Activated CD4-positive, alpha-beta T cell treated with anti-CD3 and anti-CD28 coated beads for 36 hours (primary cell): ENCODE measurements around the gene NUP160. TPM values are rescaled to one million over a fixed set of nuclear protein-coding genes. Genes with fewer than 3 reads are reported as not detected.
A peak's percentile ranks its signal among the peaks of the same experiment; 100 is the strongest.
"Not testable (repeated sequence)": the region's sequence is repeated elsewhere in the genome, so short reads cannot be mapped to it uniquely, and the experiment has no call there.

ENCODE experiments used
- ATAC-seq: fragments of 200-7000 bp; cut with Tn5 transposase; one replicate; pipeline ENCODE4 v1.10.0; 2021; ENCODE audit warnings: mild to moderate bottlenecking, moderate library complexity
- CTCF ChIA-PET: fragments of 350-600 bp; sonication (Branson Sonifier 250); formaldehyde crosslinking; loops from one replicate; lab custom pipeline; 2021; ENCODE audit warnings: antibody characterized with exemption; lab: Charles Lee
- POLR2A ChIA-PET: fragments of 350-600 bp; sonication (Branson Sonifier 250); formaldehyde crosslinking; loops from one replicate; lab custom pipeline; 2021; ENCODE audit warnings: antibody characterized with exemption, inconsistent platforms; lab: Charles Lee
- DNase-seq: peaks from one replicate; pipeline ENCODE4 v3.0.0-alpha.2; 2020
- H3K27ac Mint-ChIP-seq: one replicate; pipeline ENCODE4 v1.8.0; 2021; ENCODE audit warnings: mixed read lengths
- H3K27me3 Mint-ChIP-seq: one replicate; pipeline ENCODE4 v1.8.0; 2021; ENCODE audit warnings: mixed read lengths
- H3K36me3 Mint-ChIP-seq: one replicate; pipeline ENCODE4 v1.8.0; 2021; ENCODE audit warnings: low read depth, mixed read lengths
- H3K4me1 Mint-ChIP-seq: one replicate; pipeline ENCODE4 v1.8.0; 2021; ENCODE audit warnings: mixed read lengths
- H3K4me3 Mint-ChIP-seq: one replicate; pipeline ENCODE4 v1.8.0; 2021; ENCODE audit warnings: mild to moderate bottlenecking, moderate library complexity, mixed read lengths
- H3K9me3 Mint-ChIP-seq: one replicate; pipeline ENCODE4 v1.8.0; 2021; ENCODE audit warnings: low read depth, mixed read lengths
- intact Hi-C, 2 experiments: fragments of 100-400 bp; cut with DNase I in 1 of 2; cut with micrococcal nuclease in 1 of 2; formaldehyde crosslinking; loops; one replicate each; pipeline versions ENCODE4 v1.14.2 to v1.15.1; 2022 to 2024; cut with DNase I, micrococcal nuclease
- total RNA-seq, 2 experiments: library from RNA; stranded (reverse); gene quantifications; one replicate each; pipeline ENCODE4 v1.2.3, GENCODE V29; 2021

NUP160 gene
- total RNA-seq, 2 experiments from 2014 or later = 67.1 to 84.5 TPM

DNA sequence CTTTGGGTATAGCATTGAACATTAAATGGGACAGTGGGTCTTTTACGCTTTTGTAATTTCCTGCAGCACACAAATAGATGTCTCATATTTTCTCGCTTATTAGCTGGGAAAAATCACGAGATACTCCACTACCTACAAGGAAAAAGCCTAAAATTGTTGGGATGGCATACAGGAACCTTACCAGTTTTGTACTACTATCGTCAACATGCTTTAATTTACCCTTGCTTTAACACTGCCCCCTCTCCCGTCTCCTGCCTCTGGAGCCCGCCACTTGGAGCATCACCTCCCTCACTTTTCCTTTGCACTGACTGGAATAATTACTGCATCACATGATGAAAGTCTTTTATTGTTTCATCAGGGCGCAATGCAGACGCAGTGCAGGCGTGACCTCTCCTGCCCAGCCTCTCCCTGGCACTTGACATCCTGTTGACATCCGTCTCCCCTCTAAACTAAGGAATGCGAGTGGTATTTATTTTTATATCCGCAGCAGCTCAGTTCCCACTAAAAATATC is 80.0 kb downstream of the NUP160 start:
- Mint-ChIP-seq H3K4me1 (peaks cover 18% of the 10 kb centered on the region), H3K27me3 (no peaks in the 10 kb centered on the region), H3K27ac (peak overlapping the region; percentile 98), H3K9me3 (no peaks in the 10 kb centered on the region), H3K36me3 (peaks cover 29% of the 10 kb centered on the region), H3K4me3 (peak overlapping the region; percentile 98)
- DNase-seq (peak; percentile 49), ATAC-seq (no peak)
- CTCF ChIA-PET = interaction anchor here (0.6 to 1.0 kb wide), 5 partner anchors 12 to 164 kb away, joined by 3 read pairs; partner anchors contain the start of gene AGBL2
- POLR2A ChIA-PET = interaction anchor here (0.6 to 1.0 kb wide), 8 partner anchors 21 to 553 kb away, joined by 3 to 8 read pairs (median 4); partner anchors contain the start of gene DDB2
- intact Hi-C loops = loop anchor here (5.0 to 10.0 kb wide), 7 partner anchors 234 to 1851 kb away; partner anchors contain the start of genes CSTPP1 (in 1 of the 2), MADD (in 1 of the 2) and PEX16 (in 1 of the 2)

DNA sequence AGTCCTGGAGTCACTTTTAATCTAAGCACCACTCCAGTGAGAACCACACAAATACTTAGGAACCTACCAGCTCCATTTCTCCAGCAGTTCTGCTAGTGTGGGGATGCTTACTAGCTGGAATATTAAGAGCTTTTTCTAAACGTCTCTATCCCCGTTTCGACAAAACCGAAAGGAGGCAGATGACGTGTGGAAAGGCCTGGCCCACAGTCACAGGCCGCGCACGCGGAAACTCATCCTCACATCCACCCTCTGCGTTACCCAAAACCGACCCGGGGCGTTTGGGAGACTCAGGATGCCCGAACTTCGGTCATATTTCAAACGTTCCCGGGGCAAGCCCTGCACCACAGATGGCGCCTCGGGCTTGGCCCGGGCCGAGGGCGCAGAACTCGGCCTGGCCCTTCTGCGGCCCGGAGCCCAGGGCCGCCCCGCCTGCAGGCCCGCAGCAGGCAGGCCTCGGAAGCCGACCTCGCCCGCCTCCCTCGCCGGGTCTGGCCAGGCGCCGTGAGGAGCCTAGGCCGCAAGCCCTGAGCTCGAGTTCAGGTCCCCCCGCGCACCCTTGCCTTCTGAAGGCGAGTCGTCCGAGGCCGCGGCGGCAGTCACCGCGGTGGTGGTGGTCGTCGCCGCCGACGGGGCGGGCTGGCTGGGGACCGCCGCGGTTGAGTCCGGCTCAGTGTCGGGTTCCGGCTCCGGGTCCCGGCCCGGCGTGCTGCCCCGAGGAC is 81.5 kb downstream of the NUP160 start:
- Mint-ChIP-seq H3K27ac (peak overlapping the region; percentile 98), H3K4me3 (peak overlapping the region; percentile 98), H3K36me3 (peaks cover 33% of the 10 kb centered on the region), H3K4me1 (peaks cover 18% of the 10 kb centered on the region), H3K27me3 (no peaks in the 10 kb centered on the region), H3K9me3 (no peaks in the 10 kb centered on the region)
- peak; percentile 37 for ATAC-seq
- intact Hi-C loops = loop anchor here (1.0 to 10.0 kb wide), 23 partner anchors 51 to 1849 kb away; partner anchors contain the start of genes AGBL2 (in 2 of the 2), ARFGAP2 (in 2 of the 2), MADD (in 2 of the 2) and MTCH2 (in 2 of the 2)
- POLR2A ChIA-PET = interaction anchor here (0.6 to 1.4 kb wide), 5 partner anchors 25 to 1148 kb away, joined by 3 to 5 read pairs (median 3); partner anchors contain the start of gene NUP160
- CTCF ChIA-PET = interaction anchor here (0.7 to 1.0 kb wide), 3 partner anchors 26 to 50 kb away, joined by 3 read pairs; no protein-coding TSS in a partner anchor
- DNase-seq = peak; percentile 89

DNA sequence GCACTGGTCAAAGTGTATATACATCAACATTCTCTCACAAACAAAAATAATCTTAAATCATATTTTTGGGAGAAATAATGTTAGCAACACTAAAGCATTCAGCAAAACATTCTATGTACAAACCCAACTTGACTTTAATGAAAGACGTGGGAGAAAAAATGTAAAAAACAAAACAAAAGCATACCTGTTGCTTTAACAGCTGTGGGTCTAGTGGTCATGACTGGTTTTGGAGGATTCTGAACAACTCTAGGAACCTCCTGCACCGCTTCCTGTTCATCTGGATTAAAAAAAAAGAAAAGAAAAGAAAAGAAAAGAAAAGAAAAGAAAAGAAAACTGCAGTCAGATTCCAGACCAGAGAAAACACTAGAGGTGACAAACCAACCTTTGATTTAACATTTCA is 83.1 kb downstream of the NUP160 start:
- ChIA-PET POLR2A (interaction anchor here (0.6 kb wide), 1 partner anchor 216 kb away, joined by 6 read pairs; no protein-coding TSS in a partner anchor), CTCF (no interaction called here)
- no peaks in the 10 kb centered on the region for H3K27me3 Mint-ChIP-seq
- H3K4me1 Mint-ChIP-seq = peaks cover 18% of the 10 kb centered on the region
- peak overlapping the region; percentile 98 for H3K27ac Mint-ChIP-seq
- no peak for ATAC-seq
- DNase-seq = no peak
- peak overlapping the region; percentile 98 for H3K4me3 Mint-ChIP-seq
- intact Hi-C loops = loop anchor here (5.0 to 10.0 kb wide), 7 partner anchors 237 to 1848 kb away; partner anchors contain the start of genes CSTPP1 (in 1 of the 2), MADD (in 1 of the 2) and PEX16 (in 1 of the 2)
- H3K9me3 Mint-ChIP-seq = no peaks in the 10 kb centered on the region
- peaks cover 46% of the 10 kb centered on the region for H3K36me3 Mint-ChIP-seq

DNA sequence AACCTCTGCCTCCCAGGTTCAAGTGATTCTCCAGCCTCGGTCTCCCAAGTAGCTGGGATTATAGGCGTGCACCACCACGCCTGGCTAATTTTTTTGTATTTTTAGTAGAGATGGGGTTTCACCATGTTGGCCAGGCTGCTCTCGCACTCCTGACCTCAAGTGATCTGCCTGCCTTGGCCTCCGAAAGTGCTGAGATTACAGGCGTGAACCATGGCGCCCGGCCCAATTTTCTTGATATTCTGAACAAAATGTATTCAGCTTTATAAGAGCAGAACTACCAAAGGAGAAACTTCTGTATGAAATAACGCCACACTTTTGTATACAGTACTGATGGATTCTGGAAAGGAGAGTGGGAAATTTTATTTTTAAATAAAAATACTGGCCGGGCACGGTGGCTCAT is 88.9 kb downstream of the NUP160 start:
- H3K4me3 Mint-ChIP-seq, H3K9me3 Mint-ChIP-seq, POLR2A ChIA-PET, ATAC-seq, H3K27me3 Mint-ChIP-seq, DNase-seq, intact Hi-C loops, H3K27ac Mint-ChIP-seq: not testable (repeated sequence)
- CTCF ChIA-PET = interaction anchor here (0.7 to 1.2 kb wide), 2 partner anchors 64 to 270 kb away, joined by 3 to 7 read pairs; no protein-coding TSS in a partner anchor
- H3K36me3 Mint-ChIP-seq = peaks cover 75% of the 10 kb centered on the region
- peaks cover 11% of the 10 kb centered on the region for H3K4me1 Mint-ChIP-seq

DNA sequence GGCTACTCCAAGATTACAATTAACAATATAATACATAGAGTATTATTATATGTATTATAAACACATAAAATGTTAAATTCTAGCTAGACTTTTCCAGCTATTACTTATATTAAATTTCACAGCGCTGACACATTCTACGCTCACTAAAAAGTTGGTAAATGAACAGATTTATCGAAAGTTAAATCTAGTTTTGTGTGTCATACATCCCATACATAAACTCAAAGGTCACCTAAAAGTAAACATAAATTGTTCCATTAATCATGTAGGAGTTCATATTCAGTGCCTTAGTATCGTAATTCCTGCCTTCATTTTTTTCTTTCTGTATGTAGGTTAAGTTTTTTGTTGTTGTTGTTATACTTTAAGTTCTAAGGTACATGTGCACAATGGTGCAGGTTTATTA is 91.9 kb downstream of the NUP160 start:
- DNase-seq (no peak), ATAC-seq (no peak)
- Mint-ChIP-seq H3K9me3 (no peaks in the 10 kb centered on the region), H3K27me3 (no peaks in the 10 kb centered on the region), H3K4me1 (peaks cover 8% of the 10 kb centered on the region), H3K4me3 (no peak overlapping the region), H3K36me3 (peaks cover 82% of the 10 kb centered on the region), H3K27ac (peak overlapping the region; percentile 43)
- POLR2A ChIA-PET = no interaction called here
- CTCF ChIA-PET = interaction anchor here (1.0 kb wide), 1 partner anchor 39 kb away, joined by 3 read pairs; no protein-coding TSS in a partner anchor
- intact Hi-C loops = no loop called here

DNA sequence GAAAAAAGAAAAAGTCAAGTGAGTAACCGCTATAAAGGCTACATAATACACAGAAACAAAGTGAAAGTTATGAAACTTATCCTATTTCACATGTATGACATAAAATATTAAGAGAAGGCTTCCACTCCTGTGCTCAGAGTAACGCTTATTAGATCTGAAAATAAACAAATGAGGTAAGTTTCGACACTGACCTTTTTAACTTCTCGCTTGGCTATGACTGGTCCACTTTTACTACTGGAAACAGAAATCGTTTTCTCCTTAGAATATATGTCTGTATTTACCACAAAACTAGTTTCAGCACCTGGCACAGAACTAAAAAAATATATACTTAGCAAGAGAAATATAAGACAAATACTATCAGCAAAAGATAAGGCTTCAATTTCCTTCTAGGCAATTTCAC is 97.4 kb downstream of the NUP160 start:
- ChIA-PET CTCF (no interaction called here), POLR2A (no interaction called here)
- Mint-ChIP-seq H3K4me3 (no peak overlapping the region), H3K9me3 (no peaks in the 10 kb centered on the region), H3K36me3 (peaks cover 61% of the 10 kb centered on the region), H3K4me1 (peaks cover 6% of the 10 kb centered on the region), H3K27me3 (no peaks in the 10 kb centered on the region), H3K27ac (peak overlapping the region; percentile 4)
- intact Hi-C loops = no loop called here
- no peak for DNase-seq
- ATAC-seq = no peak

DNA sequence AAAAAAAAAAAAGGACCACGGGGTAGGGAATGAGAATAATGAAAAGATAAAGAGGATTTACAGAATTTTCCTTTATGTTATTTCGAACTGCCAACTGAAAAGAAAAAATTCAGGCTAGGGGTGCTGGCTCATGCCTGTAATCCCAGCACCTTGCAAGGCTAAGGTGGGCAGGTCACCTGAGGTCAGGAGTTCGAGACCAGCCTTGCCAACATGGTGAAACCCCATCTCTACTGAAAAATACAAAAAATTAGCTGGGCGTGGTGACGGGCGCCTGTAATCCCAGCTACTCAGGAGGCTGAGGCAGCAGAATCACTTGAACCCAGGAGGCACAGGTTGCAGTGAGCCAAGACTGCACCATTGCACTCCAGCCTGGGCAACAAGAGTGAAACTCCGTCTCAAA is 105.7 kb downstream of the NUP160 start:
- CTCF ChIA-PET = interaction anchor here (0.5 kb wide), 1 partner anchor 449 kb away, joined by 3 read pairs; no protein-coding TSS in a partner anchor
- H3K9me3 Mint-ChIP-seq, H3K4me1 Mint-ChIP-seq, DNase-seq, H3K4me3 Mint-ChIP-seq, ATAC-seq, POLR2A ChIA-PET, H3K27ac Mint-ChIP-seq, H3K27me3 Mint-ChIP-seq: not testable (repeated sequence)
- intact Hi-C loops = loop anchor here in 1 of 2 experiments (10.0 kb wide), 1 partner anchor 958 kb away; no protein-coding TSS in a partner anchor
- H3K36me3 Mint-ChIP-seq = peaks cover 66% of the 10 kb centered on the region

DNA sequence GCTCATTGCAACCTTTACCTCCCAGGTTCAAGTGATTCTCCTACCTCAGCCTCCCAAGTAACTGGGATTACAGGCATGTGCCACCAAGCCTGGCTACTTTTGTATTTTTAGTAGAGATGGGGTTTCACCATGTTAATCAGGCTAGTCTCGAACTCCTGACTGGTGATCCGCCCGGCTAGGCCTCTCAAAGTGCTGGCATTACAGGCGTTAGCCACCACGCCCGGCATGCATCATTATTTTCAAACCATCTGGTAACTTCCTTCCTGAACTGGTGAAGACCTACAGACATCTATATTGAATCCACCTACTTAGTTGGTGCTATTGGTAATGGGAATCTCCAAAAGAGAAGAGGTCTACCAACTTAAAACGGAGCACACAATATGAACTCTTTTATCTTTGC is 110.3 kb downstream of the NUP160 start:
- H3K4me1 Mint-ChIP-seq, ATAC-seq, H3K4me3 Mint-ChIP-seq, DNase-seq, H3K27me3 Mint-ChIP-seq, H3K9me3 Mint-ChIP-seq, CTCF ChIA-PET: not testable (repeated sequence)
- peaks cover 59% of the 10 kb centered on the region for H3K36me3 Mint-ChIP-seq
- intact Hi-C loops = loop anchor here (5.0 kb wide), 2 partner anchors 74 to 451 kb away; no protein-coding TSS in a partner anchor
- POLR2A ChIA-PET = interaction anchor here (0.6 to 0.7 kb wide), 3 partner anchors 253 to 440 kb away, joined by 3 to 6 read pairs (median 4); no protein-coding TSS in a partner anchor
- H3K27ac Mint-ChIP-seq = peak overlapping the region; percentile 55

DNA sequence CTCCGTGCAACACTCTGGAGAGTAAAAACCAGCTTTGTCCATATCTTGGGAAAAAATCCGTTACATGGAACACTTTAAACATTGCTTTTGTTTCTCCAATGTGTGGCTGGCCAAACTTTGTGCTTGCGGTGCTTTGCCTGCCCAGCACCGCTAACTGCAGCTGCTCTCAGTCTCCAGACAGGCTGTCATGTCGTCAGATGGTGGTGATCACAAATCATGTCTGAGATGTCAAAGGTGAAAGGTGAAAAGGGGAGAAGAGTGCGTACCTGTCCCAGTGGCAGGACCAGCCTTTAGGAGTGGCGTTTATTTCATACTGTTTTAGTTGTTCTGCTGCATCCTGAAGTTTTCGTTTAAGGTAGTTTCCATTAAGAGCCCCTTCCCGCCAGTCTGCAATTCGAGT is 115.9 kb downstream of the NUP160 start:
- DNase-seq = no peak
- Mint-ChIP-seq H3K4me1 (peaks cover 2% of the 10 kb centered on the region), H3K27ac (no peak overlapping the region), H3K4me3 (no peak overlapping the region), H3K9me3 (no peaks in the 10 kb centered on the region), H3K27me3 (no peaks in the 10 kb centered on the region), H3K36me3 (peaks cover 76% of the 10 kb centered on the region)
- CTCF ChIA-PET = no interaction called here
- intact Hi-C loops = no loop called here
- POLR2A ChIA-PET = no interaction called here
- ATAC-seq = no peak

DNA sequence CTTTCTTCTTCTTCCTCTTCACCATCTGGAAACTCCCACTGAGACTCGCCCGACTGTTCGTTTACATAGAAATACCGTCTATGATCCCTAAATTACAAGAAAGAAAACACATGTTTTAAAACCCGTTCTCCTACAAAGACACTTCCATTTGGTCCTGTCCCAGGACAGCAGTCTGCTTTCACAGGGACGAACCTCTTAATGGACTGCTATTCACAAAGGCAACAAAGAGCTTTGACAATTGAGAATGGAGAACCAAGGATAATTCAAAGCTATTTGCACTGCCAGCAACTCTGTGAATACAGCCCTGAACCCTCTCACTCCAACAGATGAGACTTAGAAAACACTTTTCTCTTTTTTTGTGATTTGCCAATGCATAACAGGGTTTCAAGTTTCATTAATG is 116.7 kb downstream of the NUP160 start:
- H3K27ac Mint-ChIP-seq = no peak overlapping the region
- intact Hi-C loops = no loop called here
- H3K36me3 Mint-ChIP-seq = peaks cover 72% of the 10 kb centered on the region
- H3K4me3 Mint-ChIP-seq = no peak overlapping the region
- CTCF ChIA-PET = no interaction called here
- no peaks in the 10 kb centered on the region for H3K9me3 Mint-ChIP-seq
- POLR2A ChIA-PET = interaction anchor here (0.5 kb wide), 1 partner anchor 31 kb away, joined by 3 read pairs; no protein-coding TSS in a partner anchor
- no peaks in the 10 kb centered on the region for H3K27me3 Mint-ChIP-seq
- H3K4me1 Mint-ChIP-seq = peaks cover 2% of the 10 kb centered on the region
- no peak for ATAC-seq
- DNase-seq = no peak
